GM18867 (cell line): ENCODE measurements around the gene SDK1.
"Not testable (repeated sequence)": the region's sequence is repeated elsewhere in the genome, so short reads cannot be mapped to it uniquely, and the experiment has no call there.

Source experiments
- ATAC-seq: cut with Tn5 transposase; IDR thresholded peaks from one replicate; pipeline ENCODE4 v1.9.1; 2021; ENCODE audit warnings: mild to moderate bottlenecking, moderate library complexity; ENCODE audit not compliant: unreplicated experiment

SDK1 gene

GRCh38 chr7:4247106-4247876 lies 946.2 kb downstream of the SDK1 start:
- no peak for ATAC-seq

GRCh38 chr7:4248295-4248694 lies 947.2 kb downstream of the SDK1 start:
- ATAC-seq = no peak

DNA sequence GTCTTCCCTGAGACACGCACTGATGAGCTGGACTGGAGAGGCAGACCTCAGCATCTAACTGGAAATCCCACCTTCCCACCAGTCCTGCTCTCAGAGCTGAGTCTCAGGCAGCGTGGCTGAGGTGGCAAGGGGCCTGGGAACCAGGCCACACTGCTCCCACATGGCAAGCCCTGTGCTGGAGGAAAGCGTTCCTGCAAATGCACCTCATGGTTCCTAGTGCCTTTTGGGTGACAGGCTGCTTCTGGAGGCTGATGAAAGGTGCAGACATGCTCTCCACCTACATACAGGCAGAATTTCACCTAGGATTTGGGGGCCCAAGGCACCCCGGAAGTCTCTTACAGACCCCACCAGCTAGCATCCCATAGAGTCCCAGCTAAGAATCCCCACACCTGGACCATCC lies 948.2 kb downstream of the SDK1 start:
- ATAC-seq = no peak

DNA sequence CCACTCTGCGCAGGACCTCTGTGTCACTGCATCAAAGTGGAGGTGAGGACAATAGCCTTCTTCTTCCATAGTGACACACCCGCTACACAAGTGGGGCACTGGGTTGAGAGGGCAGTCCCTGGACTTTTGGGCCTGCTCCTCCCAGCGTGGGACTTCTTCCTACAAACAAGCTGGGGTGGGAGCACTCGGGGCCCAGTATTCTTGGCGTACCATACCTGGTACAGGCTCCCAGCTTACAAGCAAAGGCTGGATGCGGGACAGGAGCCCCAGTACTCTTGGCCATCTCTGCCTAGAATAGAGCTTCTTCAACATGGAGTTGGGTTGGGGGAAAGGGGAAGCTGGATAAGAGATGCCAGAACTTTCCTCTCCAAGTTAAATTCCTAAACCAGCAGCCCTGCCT lies 954.3 kb downstream of the SDK1 start:
- ATAC-seq = no peak

DNA sequence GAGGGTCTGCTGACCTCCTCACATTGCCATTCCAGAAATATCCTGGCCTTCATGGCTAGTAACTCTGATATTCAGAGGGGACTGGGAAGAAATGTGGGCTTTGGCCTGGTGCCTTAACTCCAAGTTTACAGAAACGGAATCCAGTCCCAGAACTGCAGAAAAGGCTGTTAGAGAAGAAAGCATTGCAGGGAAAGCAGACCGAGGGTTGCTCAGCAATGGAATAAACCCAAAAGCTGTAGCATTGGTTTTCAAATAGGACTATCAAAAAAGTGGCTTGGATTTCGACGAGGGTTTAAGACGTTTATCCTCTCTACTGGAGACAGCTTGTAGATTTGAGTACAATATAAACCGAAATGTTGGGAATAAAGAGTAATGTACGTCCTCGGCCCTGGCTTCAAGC lies 955.2 kb downstream of the SDK1 start:
- no peak for ATAC-seq

GRCh38 chr7:4257146-4258111 lies 956.4 kb downstream of the SDK1 start:
- no peak for ATAC-seq

DNA sequence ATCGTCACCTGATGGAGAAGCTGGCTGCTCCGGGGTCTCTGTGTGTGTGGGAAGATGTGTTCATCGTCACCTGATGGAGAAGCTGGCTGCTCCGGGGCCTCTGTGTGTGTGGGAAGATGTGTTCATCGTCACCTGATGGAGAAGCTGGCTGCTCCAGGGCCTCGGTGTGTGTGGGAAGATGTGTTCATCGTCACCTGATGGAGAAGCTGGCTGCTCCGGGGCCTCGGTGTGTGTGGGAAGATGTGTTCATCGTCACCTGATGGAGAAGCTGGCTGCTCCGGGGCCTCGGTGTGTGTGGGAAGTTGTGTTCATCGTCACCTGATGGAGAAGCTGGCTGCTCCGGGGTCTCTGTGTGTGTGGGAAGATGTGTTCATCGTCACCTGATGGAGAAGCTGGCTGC lies 959.1 kb downstream of the SDK1 start:
- not testable (repeated sequence) for ATAC-seq

DNA sequence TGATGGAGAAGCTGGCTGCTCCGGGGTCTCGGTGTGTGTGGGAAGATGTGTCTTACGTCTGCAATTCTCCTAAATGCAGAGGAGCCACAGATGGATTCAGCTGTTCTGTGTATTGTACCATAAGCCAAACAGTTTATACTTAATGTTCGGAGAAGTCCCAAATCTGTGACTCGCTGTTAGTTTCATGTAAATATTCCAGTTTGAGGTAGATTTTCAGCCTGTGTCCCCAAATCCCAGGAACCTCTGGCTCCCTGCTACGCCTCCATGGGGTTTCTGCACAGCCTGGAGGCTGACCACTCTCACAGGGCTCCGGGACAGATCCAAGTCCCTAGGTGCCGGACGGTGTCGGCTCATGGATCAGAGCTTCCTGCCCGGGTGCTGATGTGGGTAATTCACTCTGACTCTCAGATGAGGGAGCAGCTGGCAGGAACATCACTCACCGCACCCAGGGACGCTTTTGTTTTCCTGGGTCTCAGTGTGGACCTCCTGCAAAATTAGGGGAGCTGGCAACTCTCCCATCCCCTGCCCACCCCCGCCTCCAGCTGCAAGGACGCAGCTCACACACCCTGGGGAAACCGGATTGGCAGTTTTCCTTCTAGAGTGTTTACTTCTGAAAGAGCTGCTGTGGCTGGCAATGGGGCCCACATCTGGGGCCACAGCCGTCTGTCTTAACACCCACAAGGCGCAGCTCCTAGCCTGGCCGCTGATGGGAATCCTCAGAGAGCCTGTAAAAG lies 960.0 kb downstream of the SDK1 start:
- no peak for ATAC-seq

DNA sequence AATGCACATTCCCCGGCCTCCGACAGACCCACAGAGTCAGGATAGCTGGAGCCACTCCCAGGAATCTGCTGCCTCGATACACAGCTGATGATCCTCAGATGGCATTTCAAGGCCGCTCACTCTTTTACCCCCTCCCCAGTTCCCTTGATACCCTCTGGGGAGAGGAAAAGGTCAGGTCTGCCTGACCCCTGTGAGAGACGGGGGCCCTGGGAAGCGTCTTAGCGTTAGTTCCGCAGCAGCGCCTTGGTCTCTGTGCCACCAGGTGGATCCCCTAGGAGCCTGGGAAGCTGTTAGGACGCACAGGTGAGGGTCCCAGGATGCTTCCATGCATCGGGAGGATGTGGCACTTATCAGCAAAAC lies 960.5 kb downstream of the SDK1 start:
- no peak for ATAC-seq

DNA sequence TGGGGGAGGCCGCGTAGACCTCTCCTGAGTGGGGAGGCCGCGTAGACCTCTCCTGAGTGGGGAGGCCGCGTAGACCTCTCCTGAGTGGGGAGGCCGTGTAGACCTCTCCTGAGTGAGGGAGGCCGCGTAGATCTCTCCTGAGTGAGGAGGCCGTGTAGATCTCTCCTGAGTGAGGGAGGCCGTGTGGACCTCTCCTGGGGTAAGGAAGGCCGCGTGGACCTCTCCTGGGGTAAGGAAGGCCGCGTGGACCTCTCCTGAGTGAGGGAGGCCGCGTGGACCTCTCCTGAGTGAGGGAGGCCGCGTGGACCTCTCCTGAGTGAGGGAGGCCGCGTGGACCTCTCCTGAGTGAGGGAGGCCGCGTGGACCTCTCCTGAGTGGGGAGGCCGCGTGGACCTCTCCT lies 963.2 kb downstream of the SDK1 start:
- ATAC-seq = not testable (repeated sequence)

DNA sequence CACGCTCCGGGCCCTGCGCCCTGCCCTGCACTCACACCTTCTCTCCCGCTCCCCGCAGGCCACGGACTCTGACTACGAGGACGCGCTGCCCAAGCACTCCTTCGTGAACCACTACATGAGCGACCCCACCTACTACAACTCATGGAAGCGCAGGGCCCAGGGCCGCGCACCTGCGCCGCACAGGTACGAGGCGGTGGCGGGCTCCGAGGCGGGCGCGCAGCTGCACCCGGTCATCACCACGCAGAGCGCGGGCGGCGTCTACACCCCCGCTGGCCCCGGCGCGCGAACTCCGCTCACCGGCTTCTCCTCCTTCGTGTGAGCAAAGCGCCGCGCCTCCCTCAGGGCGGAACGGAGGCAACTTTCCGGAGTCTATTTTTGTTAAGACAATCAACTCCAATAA lies 964.0 kb downstream of the SDK1 start:
- no peak for ATAC-seq

GRCh38 chr7:4265676-4266075 lies 964.6 kb downstream of the SDK1 start:
- ATAC-seq = no peak

- ATAC-seq = no peak
Measured at GRCh38 chr7:4266270-4267040, 965.4 kb downstream of the SDK1 start.

GRCh38 chr7:4267341-4268039 lies 966.4 kb downstream of the SDK1 start:
- no peak for ATAC-seq

DNA sequence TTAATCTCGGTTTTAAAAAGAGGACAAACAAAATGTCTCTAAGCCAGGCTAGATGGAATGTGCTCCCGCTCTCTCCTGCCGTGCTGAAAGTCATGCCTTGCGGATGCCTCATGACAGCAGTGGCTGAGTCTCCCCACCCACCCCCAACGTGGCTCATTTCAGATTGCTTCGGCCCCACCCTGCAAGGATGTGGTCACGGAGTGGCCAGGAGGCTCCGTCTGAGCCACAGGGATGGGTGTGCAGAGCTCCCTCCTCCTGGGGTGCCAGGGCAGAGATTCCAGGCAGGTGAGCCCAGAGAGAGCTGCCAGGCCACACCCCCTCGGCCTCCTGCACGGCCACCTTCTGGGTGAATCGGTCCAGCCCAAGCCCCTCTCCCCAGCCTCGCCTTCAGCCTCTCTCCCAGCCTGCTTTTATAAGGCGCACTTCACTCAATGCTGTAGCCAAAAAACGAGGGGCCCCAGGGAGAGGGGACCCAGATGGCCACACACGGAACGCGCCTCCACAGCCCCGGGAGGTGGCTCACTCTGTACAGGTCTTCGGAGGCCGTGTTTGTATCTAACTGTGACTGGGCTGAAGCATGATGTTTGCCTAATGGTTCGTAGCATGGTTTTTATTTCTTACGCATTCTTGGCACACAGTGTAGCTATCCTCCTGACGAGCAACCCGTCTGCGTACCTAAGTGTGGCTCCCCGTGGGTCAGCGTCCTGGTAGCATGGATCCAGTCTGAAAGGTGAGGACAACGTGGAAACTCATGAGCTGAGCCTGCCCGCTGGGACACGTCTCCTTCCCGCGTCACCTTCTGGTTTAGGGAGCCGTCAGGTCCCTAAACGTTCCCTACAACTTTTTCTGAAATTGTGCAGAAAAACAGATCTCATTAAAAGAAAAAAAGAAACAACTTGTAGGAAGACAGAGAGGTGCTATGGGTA lies 967.3 kb downstream of the SDK1 start:
- ATAC-seq = no peak

- ATAC-seq = no peak
Measured at GRCh38 chr7:4269086-4269485, 968.0 kb downstream of the SDK1 start.

- ATAC-seq = no peak
Measured at GRCh38 chr7:4269746-4270145, 968.7 kb downstream of the SDK1 start.

DNA sequence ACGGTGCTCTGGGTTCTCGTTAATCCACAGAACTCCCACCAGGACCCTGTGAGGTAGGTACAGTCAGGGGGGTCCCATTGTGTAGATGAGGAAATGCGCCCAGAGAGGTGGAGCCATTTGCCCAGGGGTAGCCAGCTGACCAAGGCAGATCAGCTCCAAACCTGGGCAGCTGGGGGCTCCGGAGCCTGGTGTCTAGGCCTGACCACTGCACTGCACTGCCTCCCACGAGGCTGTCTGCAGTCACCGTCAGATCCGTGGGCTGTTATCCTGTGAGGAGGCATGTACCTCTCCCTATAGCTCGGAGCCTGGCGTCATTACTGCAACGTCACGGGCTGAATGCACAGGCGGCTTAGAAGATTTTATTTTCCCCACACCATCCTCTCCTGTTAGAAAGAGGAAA lies 969.2 kb downstream of the SDK1 start:
- no peak for ATAC-seq
